Kidney epithelial cell (primary cell): ENCODE results near the gene CD109. TPM values are rescaled to one million over a fixed set of nuclear protein-coding genes. Genes with fewer than 3 reads are reported as not detected.
A peak's percentile ranks its signal among the peaks of the same experiment; 100 is the strongest.
"Not testable (repeated sequence)": the region's sequence is repeated elsewhere in the genome, so short reads cannot be mapped to it uniquely, and the experiment has no call there.

ENCODE experiments used
- DNase-seq: peaks from one replicate; pipeline ENCODE4 v3.0.0-alpha.2; 2010; ENCODE audit warnings: low read depth
- H3K27me3 ChIP-seq: 2 replicates; pipeline ENCODE4 v1.6.0; 2011; ENCODE audit warnings: low read length; ENCODE audit not compliant: control insufficient read depth, insufficient read depth
- H3K36me3 ChIP-seq: 2 replicates; pipeline ENCODE4 v1.5.1; 2011; ENCODE audit warnings: low read length; ENCODE audit not compliant: control insufficient read depth, insufficient read depth
- H3K4me3 ChIP-seq: 2 replicates; pipeline ENCODE4 v1.5.1; 2011; ENCODE audit warnings: low read depth, mild to moderate bottlenecking, control low read depth, low read length
- total RNA-seq: library from RNA; depleted of rRNA; stranded (reverse); fragments of >200 nt; gene quantifications from 2 replicates; pipeline ENCODE4 v1.2.3, GENCODE V29; 2015
- TF ChIP-seq, protein P1 (sequence below): IDR thresholded peaks from 2 replicates; pipeline ENCODE4 v1.5.1; 2011; ENCODE audit warnings: mild to moderate bottlenecking, moderate library complexity, low read length, control low read depth, inconsistent platforms; ENCODE audit not compliant: insufficient read depth, poor library complexity, severe bottlenecking

CD109 gene
- total RNA-seq, 1 donor from 2014 or later = 8.6 TPM

DNA sequence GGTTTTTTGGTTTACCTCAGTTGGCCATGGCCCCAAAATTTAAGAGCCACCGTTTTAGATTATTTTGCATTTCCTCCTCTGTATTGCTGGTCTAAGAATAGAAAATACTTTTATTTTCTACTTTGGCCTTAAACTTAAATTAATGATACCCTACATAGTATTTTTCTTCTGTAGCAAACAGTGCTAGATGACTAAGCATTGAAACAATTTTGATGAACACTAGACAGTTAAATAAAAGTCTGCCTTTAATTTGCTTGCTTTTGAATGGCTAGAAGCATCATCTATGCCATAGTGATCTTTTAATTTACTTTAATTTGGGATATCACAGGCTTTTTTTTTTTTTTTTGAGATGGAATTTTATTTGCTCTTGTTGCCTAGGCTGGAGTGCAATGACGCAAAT lies 106.4 kb downstream of the CD109 start:
- TF ChIP-seq, protein P1, sequence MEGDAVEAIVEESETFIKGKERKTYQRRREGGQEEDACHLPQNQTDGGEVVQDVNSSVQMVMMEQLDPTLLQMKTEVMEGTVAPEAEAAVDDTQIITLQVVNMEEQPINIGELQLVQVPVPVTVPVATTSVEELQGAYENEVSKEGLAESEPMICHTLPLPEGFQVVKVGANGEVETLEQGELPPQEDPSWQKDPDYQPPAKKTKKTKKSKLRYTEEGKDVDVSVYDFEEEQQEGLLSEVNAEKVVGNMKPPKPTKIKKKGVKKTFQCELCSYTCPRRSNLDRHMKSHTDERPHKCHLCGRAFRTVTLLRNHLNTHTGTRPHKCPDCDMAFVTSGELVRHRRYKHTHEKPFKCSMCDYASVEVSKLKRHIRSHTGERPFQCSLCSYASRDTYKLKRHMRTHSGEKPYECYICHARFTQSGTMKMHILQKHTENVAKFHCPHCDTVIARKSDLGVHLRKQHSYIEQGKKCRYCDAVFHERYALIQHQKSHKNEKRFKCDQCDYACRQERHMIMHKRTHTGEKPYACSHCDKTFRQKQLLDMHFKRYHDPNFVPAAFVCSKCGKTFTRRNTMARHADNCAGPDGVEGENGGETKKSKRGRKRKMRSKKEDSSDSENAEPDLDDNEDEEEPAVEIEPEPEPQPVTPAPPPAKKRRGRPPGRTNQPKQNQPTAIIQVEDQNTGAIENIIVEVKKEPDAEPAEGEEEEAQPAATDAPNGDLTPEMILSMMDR = no peak
- no peak overlapping the region for H3K4me3 ChIP-seq
- no peaks in the 10 kb centered on the region for H3K27me3 ChIP-seq
- no peak for DNase-seq
- no peaks in the 10 kb centered on the region for H3K36me3 ChIP-seq

DNA sequence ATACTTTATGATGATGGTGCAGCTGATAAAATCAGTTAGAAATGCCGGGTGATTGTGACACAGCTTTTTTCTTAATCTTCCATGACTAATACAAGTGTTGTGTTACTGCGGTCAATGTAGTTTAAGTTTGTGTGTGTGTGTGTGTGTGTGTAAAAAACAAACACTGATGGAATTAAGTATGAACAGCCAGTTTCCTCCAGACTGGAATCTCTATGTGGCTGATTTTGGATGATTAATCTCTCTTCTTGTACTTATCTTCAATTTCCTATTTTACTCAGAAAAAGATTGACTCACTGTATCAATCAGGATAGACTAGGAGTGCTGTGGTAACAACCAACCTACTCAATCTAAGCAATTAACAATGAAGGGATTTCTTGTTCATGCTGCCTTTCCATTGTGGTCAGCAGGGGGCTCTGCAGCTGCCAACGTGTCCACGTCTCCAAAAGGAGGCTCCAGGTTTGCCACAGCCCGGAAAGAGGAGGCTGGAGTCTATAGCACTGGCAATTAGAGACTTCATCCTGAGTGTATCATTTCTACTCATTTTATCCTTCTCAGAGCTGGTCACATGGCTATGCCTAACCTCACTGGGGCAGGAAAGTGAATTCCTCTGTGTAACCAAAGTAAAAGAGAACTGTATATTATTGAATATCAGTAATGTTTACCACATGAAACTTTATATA lies 107.7 kb downstream of the CD109 start:
- H3K27me3 ChIP-seq = no peaks in the 10 kb centered on the region
- no peak overlapping the region for H3K4me3 ChIP-seq
- H3K36me3 ChIP-seq = no peaks in the 10 kb centered on the region
- DNase-seq = peak; percentile 18
- TF ChIP-seq, protein P1 = peak; percentile 68

DNA sequence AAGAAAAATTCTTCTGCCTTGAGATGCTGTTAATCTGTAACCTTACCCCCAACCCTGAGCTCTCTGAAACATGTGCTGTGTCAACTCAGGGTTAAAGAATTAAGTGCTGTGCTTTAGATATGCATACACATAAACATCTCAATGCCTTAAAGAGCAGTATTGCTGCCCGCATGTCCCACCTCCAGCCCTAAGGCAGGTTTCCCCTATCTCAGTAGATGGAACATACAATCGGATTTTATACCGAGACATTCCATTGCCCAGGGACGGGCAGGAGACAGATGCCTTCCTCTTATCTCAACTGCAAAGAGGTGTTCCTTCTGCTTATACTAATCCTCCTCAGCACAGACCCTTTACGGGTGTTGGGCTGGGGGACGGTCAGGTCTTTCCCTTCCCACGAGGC lies 109.2 kb downstream of the CD109 start:
- H3K36me3 ChIP-seq, H3K27me3 ChIP-seq: not testable (repeated sequence)

DNA sequence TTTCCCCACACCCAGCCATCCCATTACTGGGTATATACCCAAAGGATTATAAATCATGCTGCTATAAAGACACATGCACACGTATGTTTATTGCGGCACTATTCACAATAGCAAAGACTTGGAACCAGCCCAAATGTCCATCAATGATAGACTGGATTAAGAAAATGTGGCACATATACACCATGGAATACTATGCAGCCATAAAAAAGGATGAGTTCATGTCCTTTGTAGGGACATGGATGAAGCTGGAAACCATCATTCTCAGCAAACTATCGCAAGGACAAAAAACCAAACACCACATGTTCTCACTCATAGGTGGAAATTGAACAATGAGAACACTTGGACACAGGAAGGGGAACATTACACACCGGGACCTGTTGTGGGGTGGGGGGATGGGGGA lies 110.0 kb downstream of the CD109 start:
- not testable (repeated sequence) for DNase-seq, H3K36me3 ChIP-seq, H3K4me3 ChIP-seq, H3K27me3 ChIP-seq

More for the DNA sequence above, 109.2 kb downstream of the CD109 start:
- not testable (repeated sequence) for H3K4me3 ChIP-seq, DNase-seq

DNA sequence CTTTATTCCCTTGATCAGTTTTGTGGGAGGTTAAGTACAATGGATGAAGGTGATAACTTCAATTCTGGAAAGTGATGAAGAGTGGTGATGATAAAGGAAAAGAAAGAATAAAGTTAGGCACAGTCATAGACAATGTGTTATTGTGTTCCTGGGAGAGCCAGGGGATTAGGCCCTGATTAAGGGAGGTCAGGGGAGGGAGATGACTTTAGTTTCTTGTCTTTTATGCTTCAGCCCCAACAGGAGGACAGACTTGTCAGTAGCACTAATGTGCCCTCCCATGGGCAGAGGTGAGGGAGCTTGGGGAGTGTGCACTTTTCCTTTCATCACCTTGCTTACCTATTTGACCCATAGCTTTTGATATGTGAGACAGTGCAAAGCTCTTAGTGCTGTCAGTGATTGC lies 115.7 kb downstream of the CD109 start:
- Histone ChIP-seq H3K4me3 (no peak overlapping the region), H3K27me3 (no peaks in the 10 kb centered on the region), H3K36me3 (no peaks in the 10 kb centered on the region)
- TF ChIP-seq, protein P1 = no peak
- DNase-seq = no peak

DNA sequence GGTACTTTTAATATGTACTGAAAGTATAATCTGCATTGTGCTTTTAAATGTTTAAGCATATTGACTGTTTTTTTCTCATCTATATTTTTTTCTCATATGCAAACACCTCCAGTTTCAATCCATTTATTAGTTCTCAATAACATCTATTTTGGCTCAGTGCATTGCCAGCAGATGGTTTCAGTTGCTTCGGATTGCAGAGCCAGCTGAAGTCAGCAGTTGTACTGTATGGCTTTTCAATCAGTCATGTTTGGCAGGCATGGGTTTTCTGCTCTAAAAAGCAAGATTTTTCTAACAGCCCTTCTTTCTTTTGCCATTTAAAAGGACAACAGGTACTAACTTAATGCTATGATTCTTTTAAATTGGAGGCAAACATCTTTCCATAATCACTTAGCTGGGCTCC lies 121.2 kb downstream of the CD109 start:
- Histone ChIP-seq H3K27me3 (no peaks in the 10 kb centered on the region), H3K36me3 (no peaks in the 10 kb centered on the region), H3K4me3 (no peak overlapping the region)
- TF ChIP-seq, protein P1 = no peak
- no peak for DNase-seq

DNA sequence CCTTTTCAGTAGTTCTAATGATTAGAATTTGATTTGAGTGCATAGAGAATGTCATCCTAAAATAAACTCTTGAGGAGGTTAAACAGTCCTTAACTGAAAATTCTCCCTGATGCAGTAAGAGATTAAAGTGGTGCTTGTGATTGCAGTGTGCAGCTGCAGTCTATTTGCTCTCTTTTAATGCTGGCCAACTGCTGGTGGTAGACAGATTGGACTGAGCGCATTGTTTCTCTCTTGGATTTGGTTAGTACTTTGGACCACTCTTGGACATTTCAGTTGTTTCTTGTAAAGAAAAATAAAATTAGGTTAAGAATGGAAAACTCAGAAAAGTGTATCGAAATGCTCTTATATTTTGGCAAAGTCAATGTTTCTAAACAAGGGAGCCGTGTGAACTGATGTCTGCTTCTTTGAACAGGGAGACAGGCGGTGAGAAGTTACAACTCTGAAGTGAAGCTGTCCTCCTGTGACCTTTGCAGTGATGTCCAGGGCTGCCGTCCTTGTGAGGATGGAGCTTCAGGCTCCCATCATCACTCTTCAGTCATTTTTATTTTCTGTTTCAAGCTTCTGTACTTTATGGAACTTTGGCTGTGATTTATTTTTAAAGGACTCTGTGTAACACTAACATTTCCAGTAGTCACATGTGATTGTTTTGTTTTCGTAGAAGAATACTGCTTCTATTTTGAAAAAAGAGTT lies 127.2 kb downstream of the CD109 start:
- no peak for DNase-seq
- H3K36me3 ChIP-seq = no peaks in the 10 kb centered on the region
- TF ChIP-seq, protein P1 = no peak
- H3K27me3 ChIP-seq = no peaks in the 10 kb centered on the region
- H3K4me3 ChIP-seq = no peak overlapping the region
